Urinary bladder (tissue), 4 donors: ENCODE data around the gene SKIL. TPM values are rescaled to one million over a fixed set of nuclear protein-coding genes. Genes with fewer than 3 reads are reported as not detected.

Source experiments
- DNase-seq: peaks from one replicate; pipeline ENCODE4 v3.0.0-alpha.2; 2015; ENCODE audit errors: extremely low spot score
- H3K27ac ChIP-seq: one replicate; pipeline ENCODE4 v1.5.1; 2013; ENCODE audit warnings: low read depth, mild to moderate bottlenecking, moderate library complexity
- H3K36me3 ChIP-seq: one replicate; pipeline ENCODE4 v1.6.1; 2013; ENCODE audit warnings: mild to moderate bottlenecking, moderate library complexity; ENCODE audit not compliant: insufficient read depth
- H3K4me1 ChIP-seq: one replicate; pipeline ENCODE4 v1.6.1; 2013; ENCODE audit warnings: mild to moderate bottlenecking, moderate library complexity; ENCODE audit not compliant: insufficient read depth
- H3K4me3 ChIP-seq: one replicate; pipeline ENCODE4 v1.5.1; 2013; ENCODE audit warnings: low read depth, low read length
- WGBS: extraction: QIAGEN DNeasy Blood & Tissue Kit; methylation state at CpG from one replicate; pipeline ENCODE4 v1.1.7; 2013; 5-methylcytosine and 5-hydroxymethylcytosine counted together
- polyA plus RNA-seq: library from polyadenylated mRNA; stranded (reverse); fragments of 200-250 nt; gene quantifications from one replicate; pipeline ENCODE4 v1.2.3, GENCODE V29; 2013
- total RNA-seq: library from RNA; depleted of rRNA; stranded (reverse); fragments of >200 nt; gene quantifications from one replicate; pipeline ENCODE4 v1.2.3, GENCODE V29; 2014
- donor health status: healthy with polysubstance abuse.
- donor health status: healthy.

SKIL gene
- total and polyA plus RNA-seq, 2 donors = 10.7 to 124 TPM

- no peaks in the 10 kb centered on the region for H3K4me1 ChIP-seq
- WGBS = under 1% methylated on average over 60 of the region's 60 CpGs
- DNase-seq = no peak
- H3K36me3 ChIP-seq = no peaks in the 10 kb centered on the region
- peak overlapping the region; percentile 94 for H3K27ac ChIP-seq
- peak overlapping the region; percentile 85 for H3K4me3 ChIP-seq
Measured at GRCh38 chr3:170356596-170357175, 829 bp upstream of the SKIL start.

GRCh38 chr3:170358042-170359010 is 811 bp downstream of the SKIL start:
- WGBS = 2% methylated on average over 44 of the region's 44 CpGs
- H3K4me3 ChIP-seq = peak overlapping the region; percentile 85
- H3K4me1 ChIP-seq = no peaks in the 10 kb centered on the region
- no peaks in the 10 kb centered on the region for H3K36me3 ChIP-seq
- peak; percentile 23 for DNase-seq
- H3K27ac ChIP-seq = peak overlapping the region; percentile 98

- no peaks in the 10 kb centered on the region for H3K36me3 ChIP-seq
- DNase-seq = no peak
- WGBS = 63% methylated on average over 20 of the region's 20 CpGs
- no peak overlapping the region for H3K27ac ChIP-seq
- H3K4me3 ChIP-seq = peak overlapping the region; percentile 85
- no peaks in the 10 kb centered on the region for H3K4me1 ChIP-seq
Measured at GRCh38 chr3:170359178-170359704, 1.7 kb downstream of the SKIL start.

GRCh38 chr3:170360466-170360865 is 3.0 kb downstream of the SKIL start:
- Histone ChIP-seq H3K27ac (no peak overlapping the region), H3K4me1 (no peaks in the 10 kb centered on the region), H3K4me3 (no peak overlapping the region), H3K36me3 (no peaks in the 10 kb centered on the region)
- WGBS = 85% methylated on average over 5 of the region's 5 CpGs
- no peak for DNase-seq

GRCh38 chr3:170360916-170361315 is 3.4 kb downstream of the SKIL start:
- Histone ChIP-seq H3K4me1 (no peaks in the 10 kb centered on the region), H3K4me3 (no peak overlapping the region), H3K36me3 (no peaks in the 10 kb centered on the region), H3K27ac (no peak overlapping the region)
- DNase-seq = no peak
- WGBS = 61% methylated on average over 5 of the region's 5 CpGs

- Histone ChIP-seq H3K4me3 (no peak overlapping the region), H3K36me3 (no peaks in the 10 kb centered on the region), H3K4me1 (no peaks in the 10 kb centered on the region), H3K27ac (no peak overlapping the region)
- WGBS = 72% methylated on average over 6 of the region's 6 CpGs
- DNase-seq = no peak
Measured at GRCh38 chr3:170361711-170362110, 4.2 kb downstream of the SKIL start.

- WGBS = 93% methylated on average over 11 of the region's 11 CpGs
- Histone ChIP-seq H3K27ac (no peak overlapping the region), H3K4me1 (no peaks in the 10 kb centered on the region), H3K4me3 (no peak overlapping the region), H3K36me3 (no peaks in the 10 kb centered on the region)
- DNase-seq = no peak
Measured at GRCh38 chr3:170363471-170363994, 6.0 kb downstream of the SKIL start.

- no peak overlapping the region for H3K4me3 ChIP-seq
- H3K4me1 ChIP-seq = no peaks in the 10 kb centered on the region
- no peak overlapping the region for H3K27ac ChIP-seq
- no peak for DNase-seq
- H3K36me3 ChIP-seq = no peaks in the 10 kb centered on the region
- 83% methylated on average over 4 of the region's 4 CpGs for WGBS
Measured at GRCh38 chr3:170364965-170365364, 7.5 kb downstream of the SKIL start.

GRCh38 chr3:170367797-170368196 is 10.3 kb downstream of the SKIL start:
- no peak for DNase-seq
- Histone ChIP-seq H3K4me1 (no peaks in the 10 kb centered on the region), H3K27ac (no peak overlapping the region), H3K36me3 (no peaks in the 10 kb centered on the region), H3K4me3 (no peak overlapping the region)
- WGBS = 81% methylated on average over 4 of the region's 4 CpGs

- Histone ChIP-seq H3K36me3 (no peaks in the 10 kb centered on the region), H3K27ac (no peak overlapping the region), H3K4me1 (no peaks in the 10 kb centered on the region), H3K4me3 (no peak overlapping the region)
- DNase-seq = no peak
- 89% methylated on average over 2 of the region's 2 CpGs for WGBS
Measured at GRCh38 chr3:170368921-170369320, 11.4 kb downstream of the SKIL start.

GRCh38 chr3:170372190-170372879 is 14.8 kb downstream of the SKIL start:
- DNase-seq = no peak
- 57% methylated on average over 2 of the region's 2 CpGs for WGBS
- no peaks in the 10 kb centered on the region for H3K36me3 ChIP-seq
- no peaks in the 10 kb centered on the region for H3K4me1 ChIP-seq
- no peak overlapping the region for H3K27ac ChIP-seq
- H3K4me3 ChIP-seq = no peak overlapping the region

GRCh38 chr3:170383567-170383966 is 26.1 kb downstream of the SKIL start:
- Histone ChIP-seq H3K4me3 (no peak overlapping the region), H3K36me3 (peaks cover 11% of the 10 kb centered on the region), H3K27ac (no peak overlapping the region), H3K4me1 (no peaks in the 10 kb centered on the region)
- no peak for DNase-seq
- 92% methylated on average over 1 of the region's 1 CpG for WGBS

GRCh38 chr3:170386468-170386867 is 29.0 kb downstream of the SKIL start:
- Histone ChIP-seq H3K36me3 (peaks cover 7% of the 10 kb centered on the region), H3K4me1 (no peaks in the 10 kb centered on the region), H3K4me3 (no peak overlapping the region), H3K27ac (no peak overlapping the region)
- 95% methylated on average over 3 of the region's 3 CpGs for WGBS
- no peak for DNase-seq
